Peyer's patch (tissue), 4 donors: ENCODE results near the gene DCANP1. TPM values are rescaled to one million over a fixed set of nuclear protein-coding genes. Genes with fewer than 3 reads are reported as not detected.

Experiments used
- DNase-seq, 3 donors: peaks; one replicate each; pipeline ENCODE4 v3.0.0-alpha.2; 2017 to 2019
- H3K27ac ChIP-seq, 4 donors: fragments of 200-600 bp; sonication (generic); one replicate each; pipeline ENCODE4 v1.5.1; 2016 to 2019
- H3K27me3 ChIP-seq, 2 donors: fragments of 200-600 bp; sonication (generic); one replicate each; pipeline ENCODE4 v1.5.1; 2019
- H3K36me3 ChIP-seq, 3 donors: fragments of 200-600 bp; sonication (generic); one replicate each; pipeline ENCODE4 v1.5.1; 2016 to 2019
- H3K4me1 ChIP-seq, 4 donors: fragments of 200-600 bp; sonication (generic); one replicate each; pipeline ENCODE4 v1.5.1; 2016 to 2019
- H3K4me3 ChIP-seq, 4 donors: fragments of 200-600 bp; sonication (generic); 1 replicate in 3 of 4; 2 replicates in 1 of 4; pipeline ENCODE4 v1.5.1; 2016 to 2019; ENCODE audit warnings: mild to moderate bottlenecking in 1 of 4
- H3K9me3 ChIP-seq, 4 donors: fragments of 200-600 bp; sonication (generic); one replicate each; pipeline ENCODE4 v1.5.1; 2016 to 2019; ENCODE audit warnings: mild to moderate bottlenecking in 1 of 4
- POLR2A ChIP-seq, 2 donors: fragments of 450-650 bp; IDR thresholded peaks; one replicate each; pipeline ENCODE4 v1.5.1; 2017; ENCODE audit warnings: antibody characterized with exemption in 2 of 2, mild to moderate bottlenecking in 2 of 2, moderate library complexity in 2 of 2
- total RNA-seq, 4 donors: library from RNA; depleted of rRNA; stranded (reverse); fragments of >200 nt; gene quantifications; one replicate each; pipeline ENCODE4 v1.1.0, GENCODE V29; 2016
- TF ChIP-seq, protein P1 (sequence below), 6 experiments: fragments of 450-650 bp in 4 of 6; fragments of 200-600 bp in 2 of 6; sonication (generic) in 1 of 6; IDR thresholded peaks; one replicate each; pipeline ENCODE4 v1.5.1; 2017 to 2019; ENCODE audit warnings: antibody characterized with exemption in 6 of 6, mild to moderate bottlenecking in 3 of 6, moderate library complexity in 1 of 6

DCANP1 gene
- total RNA-seq, 4 donors from 2014 or later: 0.27 to 1.7 TPM; not detected in 2

DNA sequence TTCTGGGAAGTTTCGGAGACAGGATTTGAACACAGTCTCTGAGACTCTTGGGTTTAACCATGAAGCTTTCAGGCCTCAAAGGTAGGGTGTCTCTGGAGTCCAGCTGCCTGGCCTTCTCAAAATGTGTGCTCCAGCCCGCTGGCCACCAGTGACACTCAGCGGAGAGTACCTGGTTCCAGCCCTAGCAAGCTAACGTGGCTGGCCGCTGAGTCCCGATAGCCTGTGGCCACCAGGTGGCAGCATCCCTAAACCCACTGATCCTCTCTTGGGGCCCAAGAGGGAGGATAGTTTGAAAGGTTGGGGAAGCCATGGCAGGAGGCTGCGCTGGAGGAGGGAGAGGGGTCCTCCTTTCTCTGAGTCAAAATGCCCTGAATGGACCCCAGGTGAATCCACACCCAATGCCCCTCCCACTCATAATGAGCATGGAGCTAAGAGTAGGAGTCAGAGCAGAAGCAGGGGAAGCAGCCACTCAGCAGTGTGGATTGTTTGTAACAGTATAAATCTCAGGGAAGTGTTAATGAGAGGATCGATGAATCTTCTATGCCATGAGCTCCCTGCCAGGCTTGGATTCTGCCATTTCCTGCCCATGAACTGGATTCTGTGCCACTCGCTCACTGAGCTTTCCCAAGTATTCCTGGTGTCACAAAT is 10.4 kb upstream of the DCANP1 start:
- H3K4me3 ChIP-seq: no peak overlapping the region
- TF ChIP-seq POLR2A (IDR thresholded peaks at IDR 0.05): no peak
- TF ChIP-seq, protein P1, sequence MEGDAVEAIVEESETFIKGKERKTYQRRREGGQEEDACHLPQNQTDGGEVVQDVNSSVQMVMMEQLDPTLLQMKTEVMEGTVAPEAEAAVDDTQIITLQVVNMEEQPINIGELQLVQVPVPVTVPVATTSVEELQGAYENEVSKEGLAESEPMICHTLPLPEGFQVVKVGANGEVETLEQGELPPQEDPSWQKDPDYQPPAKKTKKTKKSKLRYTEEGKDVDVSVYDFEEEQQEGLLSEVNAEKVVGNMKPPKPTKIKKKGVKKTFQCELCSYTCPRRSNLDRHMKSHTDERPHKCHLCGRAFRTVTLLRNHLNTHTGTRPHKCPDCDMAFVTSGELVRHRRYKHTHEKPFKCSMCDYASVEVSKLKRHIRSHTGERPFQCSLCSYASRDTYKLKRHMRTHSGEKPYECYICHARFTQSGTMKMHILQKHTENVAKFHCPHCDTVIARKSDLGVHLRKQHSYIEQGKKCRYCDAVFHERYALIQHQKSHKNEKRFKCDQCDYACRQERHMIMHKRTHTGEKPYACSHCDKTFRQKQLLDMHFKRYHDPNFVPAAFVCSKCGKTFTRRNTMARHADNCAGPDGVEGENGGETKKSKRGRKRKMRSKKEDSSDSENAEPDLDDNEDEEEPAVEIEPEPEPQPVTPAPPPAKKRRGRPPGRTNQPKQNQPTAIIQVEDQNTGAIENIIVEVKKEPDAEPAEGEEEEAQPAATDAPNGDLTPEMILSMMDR (IDR thresholded peaks at IDR 0.05): peak; percentile 21 to 71 (median 62)
- H3K9me3 ChIP-seq: no peaks in the 10 kb centered on the region
- H3K36me3 ChIP-seq: no peaks in the 10 kb centered on the region
- DNase-seq: peak; percentile 22 to 83 (median 83)
- H3K4me1 ChIP-seq: no peaks in the 10 kb centered on the region
- no peaks in the 10 kb centered on the region for H3K27me3 ChIP-seq
- H3K27ac ChIP-seq: no peak overlapping the region

DNA sequence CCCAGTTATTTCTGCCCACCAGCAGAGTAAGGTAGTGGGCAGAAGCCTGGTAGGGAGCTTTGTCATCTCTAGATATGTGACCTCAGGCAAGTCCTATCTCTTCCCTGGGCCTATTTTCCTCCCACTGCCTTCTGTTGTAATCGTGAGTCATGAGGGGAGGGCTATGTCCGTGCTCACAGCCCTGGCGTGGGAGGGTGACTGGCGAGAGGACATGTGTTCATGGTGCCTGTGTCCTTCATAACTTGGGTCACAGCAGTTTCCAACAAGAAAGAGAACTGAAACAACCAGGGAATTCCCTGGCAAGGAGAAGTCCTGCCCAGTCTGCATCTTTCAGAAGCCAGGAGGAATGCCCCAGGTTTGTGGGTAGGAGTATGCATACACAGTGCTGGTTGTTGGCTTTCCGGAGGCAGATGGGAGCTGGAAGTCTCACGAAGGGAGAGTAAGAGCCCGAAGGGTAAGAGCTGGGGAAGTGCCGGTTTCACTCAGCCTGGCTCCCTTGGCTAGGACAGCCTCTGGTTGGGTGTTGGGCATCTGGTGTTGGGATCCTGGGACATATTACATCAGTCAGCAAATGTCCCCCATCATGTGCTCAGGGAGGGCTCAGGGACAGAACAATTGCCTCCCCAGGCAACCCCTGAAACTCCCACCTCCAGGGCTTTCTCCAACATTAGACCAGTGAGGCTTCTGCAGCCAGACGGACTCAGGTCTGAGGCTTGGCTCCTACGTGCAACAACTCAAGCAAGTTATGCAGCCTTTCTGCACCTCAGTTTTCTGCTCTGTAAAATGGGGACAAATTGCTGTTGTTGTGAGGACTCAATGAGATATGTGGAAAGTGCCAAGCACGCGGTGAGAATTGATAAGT is 9.3 kb upstream of the DCANP1 start:
- TF ChIP-seq POLR2A (IDR thresholded peaks at IDR 0.05): no peak
- TF ChIP-seq, protein P1 (IDR thresholded peaks at IDR 0.05): no peak
- Histone ChIP-seq H3K27me3 (no peaks in the 10 kb centered on the region), H3K9me3 (no peaks in the 10 kb centered on the region), H3K36me3 (no peaks in the 10 kb centered on the region), H3K27ac (peak overlapping the region in 1 of 4 donors; percentile 8), H3K4me1 (no peaks in the 10 kb centered on the region), H3K4me3 (no peak overlapping the region)
- peak in 1 of 3 donors; percentile 56 for DNase-seq

DNA sequence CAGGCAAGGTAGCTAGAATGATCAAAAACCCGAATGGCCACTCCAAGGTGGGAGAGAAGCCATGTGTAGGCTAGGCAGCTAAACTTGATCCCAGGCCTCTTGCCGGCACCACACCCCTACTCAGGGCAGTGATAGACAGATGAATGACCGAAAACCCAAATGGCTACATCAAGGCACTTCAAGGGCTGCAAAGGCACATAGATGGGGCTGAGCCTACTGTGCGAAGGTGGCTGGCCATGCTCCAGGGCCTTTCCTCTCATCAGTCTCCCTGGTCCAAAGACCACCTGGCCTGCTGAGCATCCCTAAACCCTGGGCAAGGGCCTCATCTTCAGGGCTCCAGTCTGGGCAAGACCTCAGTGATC is 8.7 kb upstream of the DCANP1 start:
- peak in 1 of 3 donors; percentile 17 for DNase-seq
- TF ChIP-seq POLR2A (IDR thresholded peaks at IDR 0.05): no peak
- TF ChIP-seq, protein P1 (IDR thresholded peaks at IDR 0.05): no peak
- H3K36me3 ChIP-seq: no peaks in the 10 kb centered on the region

DNA sequence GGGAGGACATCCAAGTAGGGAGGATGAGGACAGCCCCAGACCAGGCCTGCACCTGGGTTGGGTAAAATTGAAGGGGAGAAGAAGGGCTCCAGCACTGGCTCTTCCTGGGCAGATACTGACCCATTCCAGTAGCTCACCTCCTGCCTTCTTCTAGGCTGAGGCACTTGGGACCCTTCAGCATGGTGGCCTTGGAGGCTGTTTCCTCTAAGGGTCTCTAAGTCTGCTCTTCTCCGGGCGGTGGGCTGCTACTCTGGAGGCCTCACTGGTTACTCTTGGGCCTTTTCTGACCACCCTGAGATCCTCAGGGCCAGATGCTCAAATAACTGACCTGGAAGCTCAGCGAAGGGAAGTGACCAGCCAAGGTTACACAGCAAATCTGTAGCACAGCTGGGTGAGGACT is 7.8 kb upstream of the DCANP1 start:
- Histone ChIP-seq H3K4me3 (no peak overlapping the region), H3K9me3 (no peaks in the 10 kb centered on the region), H3K4me1 (no peaks in the 10 kb centered on the region), H3K36me3 (no peaks in the 10 kb centered on the region), H3K27ac (no peak overlapping the region), H3K27me3 (no peaks in the 10 kb centered on the region)
- peak in 1 of 3 donors; percentile 21 for DNase-seq
- TF ChIP-seq POLR2A (IDR thresholded peaks at IDR 0.05): no peak
- TF ChIP-seq, protein P1 (IDR thresholded peaks at IDR 0.05): no peak

More for the DNA sequence above, 8.7 kb upstream of the DCANP1 start:
- no peaks in the 10 kb centered on the region for H3K9me3 ChIP-seq
- peak overlapping the region in 1 of 4 donors; percentile 8 for H3K27ac ChIP-seq
- H3K4me1 ChIP-seq: no peaks in the 10 kb centered on the region
- H3K27me3 ChIP-seq: no peaks in the 10 kb centered on the region
- no peak overlapping the region for H3K4me3 ChIP-seq

DNA sequence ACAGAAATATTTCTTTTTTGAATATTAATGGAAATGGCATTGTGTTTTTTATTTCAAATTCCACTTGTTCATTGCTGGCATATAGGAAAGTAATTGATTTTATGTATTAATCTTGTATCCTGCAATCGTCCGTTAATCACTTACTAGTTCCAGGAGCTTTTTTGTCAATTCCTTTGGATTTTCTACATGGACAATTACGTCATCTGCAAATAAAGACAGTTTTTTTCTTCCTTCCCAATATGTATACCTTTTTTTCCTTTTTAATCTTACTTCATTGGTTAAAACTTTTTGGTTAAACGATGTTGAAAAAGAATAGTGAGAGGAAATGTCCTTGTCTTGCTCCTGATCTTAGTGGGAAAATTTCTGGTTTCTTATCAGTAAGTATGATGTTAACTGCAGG is 6.5 kb upstream of the DCANP1 start:
- no peak for TF ChIP-seq POLR2A (IDR thresholded peaks at IDR 0.05)
- TF ChIP-seq, protein P1 (IDR thresholded peaks at IDR 0.05): no peak
- Histone ChIP-seq H3K27me3 (no peaks in the 10 kb centered on the region), H3K27ac (no peak overlapping the region), H3K4me1 (no peaks in the 10 kb centered on the region), H3K36me3 (no peaks in the 10 kb centered on the region), H3K9me3 (no peaks in the 10 kb centered on the region), H3K4me3 (no peak overlapping the region)
- no peak for DNase-seq
